AG09319 (cell line): Measurements from ENCODE around the gene ACOT11.
"Not testable (repeated sequence)": the region's sequence is repeated elsewhere in the genome, so short reads cannot be mapped to it uniquely, and the experiment has no call there.

Experiments
- DNase-seq: peaks from one replicate; pipeline ENCODE4 v3.0.0-alpha.2; 2010; ENCODE audit warnings: low read depth; ENCODE audit errors: extremely low read depth
- CTCF ChIP-seq: IDR thresholded peaks from 2 replicates; pipeline ENCODE4 v1.5.1; 2011; ENCODE audit warnings: low read depth, mild to moderate bottlenecking, inconsistent platforms, low read length, moderate library complexity

The ACOT11 gene

GRCh38 chr1:54519709-54520108 is 28.3 kb upstream of the ACOT11 start:
- DNase-seq, result no peak
- TF ChIP-seq CTCF, result no peak

- no peak for TF ChIP-seq CTCF
- DNase-seq, result no peak
Measured at GRCh38 chr1:54520631-54521321, 27.3 kb upstream of the ACOT11 start.

- DNase-seq, result not testable (repeated sequence)
Measured at GRCh38 chr1:54526565-54526964, 21.5 kb upstream of the ACOT11 start.

GRCh38 chr1:54528613-54529012 is 19.4 kb upstream of the ACOT11 start:
- no peak for TF ChIP-seq CTCF
- no peak for DNase-seq

- TF ChIP-seq CTCF, result no peak
- DNase-seq, result no peak
Measured at GRCh38 chr1:54532033-54532432, 16.0 kb upstream of the ACOT11 start.

- not testable (repeated sequence) for DNase-seq
Measured at GRCh38 chr1:54536656-54537055, 11.4 kb upstream of the ACOT11 start.

- TF ChIP-seq CTCF, result no peak
- no peak for DNase-seq
Measured at GRCh38 chr1:54537611-54538010, 10.4 kb upstream of the ACOT11 start.

- no peak for DNase-seq
Measured at GRCh38 chr1:54538538-54538937, 9.5 kb upstream of the ACOT11 start.

More at GRCh38 chr1:54538538-54538937, 9.5 kb upstream of the ACOT11 start:
- TF ChIP-seq CTCF, result no peak
